ENCODE results near the gene NEUROD6. TPM values are rescaled to one million over a fixed set of nuclear protein-coding genes. Genes with fewer than 3 reads are reported as not detected.

NEUROD6 gene
- not detected in 2 replicates for total RNA-seq (2014; rRNA removed; shearing (Covaris generic))

GRCh38 chr7:31340603-31341002 lies at the start of gene NEUROD6:
Gene NEUROD6, minus strand, starts transcription at chr7:31340726. Its CDS starts 1,458 bp downstream, at chr7:31339268.
- DNase-seq (ENCODE audit: low read depth in 1 of 2, low spot score in 2 of 2): no peak
- Histone ChIP-seq H3K9me3 (replicated peaks) (no peaks in the 10 kb centered on the region), H3K27ac (no peak within 1 kb of the TSS), H3K4me1 (replicated peaks) (no peaks in the 10 kb centered on the region), H3K4me3 (no peak within 1 kb of the TSS), H3K36me3 (no peaks in the 10 kb centered on the region), H3K27me3 (replicated peaks) (0 out of 2 replicates have a peak, but pooled peaks cover 6% of the 10 kb centered on the region)

- Histone ChIP-seq H3K9me3 (replicated peaks) (no peaks in the 10 kb centered on the region), H3K36me3 (no peaks in the 10 kb centered on the region), H3K4me3 (no peak overlapping the region), H3K4me1 (replicated peaks) (no peaks in the 10 kb centered on the region), H3K27ac (no peak overlapping the region), H3K27me3 (replicated peaks) (no peaks in the 10 kb centered on the region)
- DNase-seq (ENCODE audit: low read depth in 1 of 2, low spot score in 2 of 2): no peak
These were observed 43.9 kb upstream of the NEUROD6 start for GRCh38 chr7:31384466-31384865.

- H3K4me1 ChIP-seq (replicated peaks): no peaks in the 10 kb centered on the region
- H3K27ac ChIP-seq: no peak overlapping the region
- peaks cover 5% of the 10 kb centered on the region; the same call in 1 of the 2 replicates for H3K27me3 ChIP-seq (replicated peaks)
- no peaks in the 10 kb centered on the region for H3K9me3 ChIP-seq (replicated peaks)
- no peak for DNase-seq (ENCODE audit: low read depth in 1 of 2, low spot score in 2 of 2)
- H3K36me3 ChIP-seq: no peaks in the 10 kb centered on the region
- no peak overlapping the region for H3K4me3 ChIP-seq
These were observed 42.2 kb upstream of the NEUROD6 start for GRCh38 chr7:31382722-31383121.

- H3K4me1 ChIP-seq (replicated peaks): no peaks in the 10 kb centered on the region
- no peak overlapping the region for H3K4me3 ChIP-seq
- H3K27ac ChIP-seq: no peak overlapping the region
- no peaks in the 10 kb centered on the region for H3K9me3 ChIP-seq (replicated peaks)
- peaks cover 24% of the 10 kb centered on the region for H3K27me3 ChIP-seq (replicated peaks)
- H3K36me3 ChIP-seq: no peaks in the 10 kb centered on the region
- peak; percentile 30 to 56 for DNase-seq (ENCODE audit: low read depth in 1 of 2, low spot score in 2 of 2)
These were observed 33.1 kb upstream of the NEUROD6 start for GRCh38 chr7:31373337-31374289.

- no peak overlapping the region for H3K27ac ChIP-seq
- H3K4me3 ChIP-seq: no peak overlapping the region
- DNase-seq (ENCODE audit: low read depth in 1 of 2, low spot score in 2 of 2): no peak
- no peaks in the 10 kb centered on the region for H3K4me1 ChIP-seq (replicated peaks)
- no peaks in the 10 kb centered on the region for H3K9me3 ChIP-seq (replicated peaks)
- H3K27me3 ChIP-seq (replicated peaks): peaks cover 25% of the 10 kb centered on the region
- H3K36me3 ChIP-seq: no peaks in the 10 kb centered on the region
These were observed 31.9 kb upstream of the NEUROD6 start for GRCh38 chr7:31372231-31372959.

- Histone ChIP-seq H3K27me3 (replicated peaks) (peaks cover 25% of the 10 kb centered on the region), H3K9me3 (replicated peaks) (no peaks in the 10 kb centered on the region), H3K4me1 (replicated peaks) (no peaks in the 10 kb centered on the region), H3K4me3 (no peak overlapping the region), H3K27ac (no peak overlapping the region), H3K36me3 (no peaks in the 10 kb centered on the region)
- no peak for DNase-seq (ENCODE audit: low read depth in 1 of 2, low spot score in 2 of 2)
These were observed 31.1 kb upstream of the NEUROD6 start for GRCh38 chr7:31371621-31372020.

- H3K4me3 ChIP-seq: no peak overlapping the region
- H3K4me1 ChIP-seq (replicated peaks): no peaks in the 10 kb centered on the region
- H3K27ac ChIP-seq: no peak overlapping the region
- no peaks in the 10 kb centered on the region for H3K36me3 ChIP-seq
- peaks cover 25% of the 10 kb centered on the region for H3K27me3 ChIP-seq (replicated peaks)
- DNase-seq (ENCODE audit: low read depth in 1 of 2, low spot score in 2 of 2): no peak
- no peaks in the 10 kb centered on the region for H3K9me3 ChIP-seq (replicated peaks)
These were observed 30.1 kb upstream of the NEUROD6 start for GRCh38 chr7:31370609-31371008.

GRCh38 chr7:31368620-31369019 lies 28.1 kb upstream of the NEUROD6 start:
- no peak for DNase-seq (ENCODE audit: low read depth in 1 of 2, low spot score in 2 of 2)

GRCh38 chr7:31363496-31363895 lies 23.0 kb upstream of the NEUROD6 start:
- Histone ChIP-seq H3K36me3 (no peaks in the 10 kb centered on the region), H3K4me1 (replicated peaks) (no peaks in the 10 kb centered on the region), H3K27ac (no peak overlapping the region), H3K27me3 (replicated peaks) (peaks cover 7% of the 10 kb centered on the region; the same call in 1 of the 2 replicates), H3K4me3 (no peak overlapping the region), H3K9me3 (replicated peaks) (no peaks in the 10 kb centered on the region)
- no peak for DNase-seq (ENCODE audit: low read depth in 1 of 2, low spot score in 2 of 2)

More at GRCh38 chr7:31368620-31369019, 28.1 kb upstream of the NEUROD6 start:
- Histone ChIP-seq H3K9me3 (replicated peaks) (no peaks in the 10 kb centered on the region), H3K27ac (no peak overlapping the region), H3K27me3 (replicated peaks) (peaks cover 26% of the 10 kb centered on the region), H3K4me3 (no peak overlapping the region), H3K36me3 (no peaks in the 10 kb centered on the region), H3K4me1 (replicated peaks) (no peaks in the 10 kb centered on the region)

- no peaks in the 10 kb centered on the region for H3K36me3 ChIP-seq
- no peak for DNase-seq (ENCODE audit: low read depth in 1 of 2, low spot score in 2 of 2)
These were observed 22.5 kb upstream of the NEUROD6 start for GRCh38 chr7:31363051-31363450.

GRCh38 chr7:31362401-31362800 lies 21.9 kb upstream of the NEUROD6 start:
- no peaks in the 10 kb centered on the region for H3K36me3 ChIP-seq
- H3K4me3 ChIP-seq: no peak overlapping the region
- DNase-seq (ENCODE audit: low read depth in 1 of 2, low spot score in 2 of 2): no peak
- no peaks in the 10 kb centered on the region for H3K9me3 ChIP-seq (replicated peaks)
- no peak overlapping the region for H3K27ac ChIP-seq
- peaks cover 3% of the 10 kb centered on the region; the same call in 1 of the 2 replicates for H3K27me3 ChIP-seq (replicated peaks)
- no peaks in the 10 kb centered on the region for H3K4me1 ChIP-seq (replicated peaks)

More at GRCh38 chr7:31363051-31363450, 22.5 kb upstream of the NEUROD6 start:
- H3K27ac ChIP-seq: no peak overlapping the region
- H3K4me3 ChIP-seq: no peak overlapping the region
- peaks cover 7% of the 10 kb centered on the region; the same call in 1 of the 2 replicates for H3K27me3 ChIP-seq (replicated peaks)
- H3K9me3 ChIP-seq (replicated peaks): no peaks in the 10 kb centered on the region
- H3K4me1 ChIP-seq (replicated peaks): no peaks in the 10 kb centered on the region

GRCh38 chr7:31358467-31358866 lies 17.9 kb upstream of the NEUROD6 start:
- DNase-seq (ENCODE audit: low read depth in 1 of 2, low spot score in 2 of 2): no peak
- Histone ChIP-seq H3K36me3 (no peaks in the 10 kb centered on the region), H3K4me1 (replicated peaks) (no peaks in the 10 kb centered on the region), H3K27ac (no peak overlapping the region), H3K9me3 (replicated peaks) (no peaks in the 10 kb centered on the region), H3K4me3 (no peak overlapping the region), H3K27me3 (replicated peaks) (0 out of 2 replicates have a peak, but pooled peaks cover under 1% of the 10 kb centered on the region)

GRCh38 chr7:31345421-31345820 lies 4.9 kb upstream of the NEUROD6 start:
- H3K27ac ChIP-seq: no peak overlapping the region
- no peak for DNase-seq (ENCODE audit: low read depth in 1 of 2, low spot score in 2 of 2)
- no peak overlapping the region for H3K4me3 ChIP-seq
- no peaks in the 10 kb centered on the region for H3K4me1 ChIP-seq (replicated peaks)
- 0 out of 2 replicates have a peak, but pooled peaks cover 3% of the 10 kb centered on the region for H3K27me3 ChIP-seq (replicated peaks)
- no peaks in the 10 kb centered on the region for H3K36me3 ChIP-seq
- H3K9me3 ChIP-seq (replicated peaks): no peaks in the 10 kb centered on the region

Data from SJSA1 (cell line).